PC-9 (cell line): ENCODE results near the gene SRC. TPM values are rescaled to one million over a fixed set of nuclear protein-coding genes. Genes with fewer than 3 reads are reported as not detected.

ENCODE experiments used
- BruUV-seq: library from RNA; stranded (reverse); fragments of 400-500 nt; replicated peaks from 2 replicates; lab custom pipeline; 2021; lab: Mats Ljungman, UMichigan
- CTCF ChIA-PET: fragments of 300-600 bp; sonication (Branson Sonifier 250); formaldehyde crosslinking; loops from one replicate; lab custom pipeline; 2022; ENCODE audit warnings: antibody characterized with exemption; lab: Charles Lee
- POLR2A ChIA-PET: fragments of 300-600 bp; sonication (Branson Sonifier 250); formaldehyde crosslinking; loops from one replicate; lab custom pipeline; 2022; ENCODE audit warnings: antibody characterized with exemption; ENCODE audit not compliant: unreplicated experiment; lab: Charles Lee
- DNase-seq, 2 experiments: peaks; one replicate each; pipeline versions ENCODE4 v3.0.0 to v3.0.0-alpha.2; 2015 to 2022; ENCODE audit warnings: mixed read lengths in 1 of 2
- H2AFZ ChIP-seq: fragments of 200-600 bp; sonication (generic); 2 replicates; pipeline ENCODE4 v1.8.1; 2017; ENCODE audit warnings: antibody characterized with exemption
- H3F3A ChIP-seq: fragments of 200-600 bp; sonication (generic); 2 replicates; pipeline ENCODE4 v1.8.1; 2017; ENCODE audit warnings: antibody characterized with exemption, mild to moderate bottlenecking, low read depth; ENCODE audit not compliant: insufficient read depth
- H3K27ac ChIP-seq: fragments of 200-600 bp; sonication (generic); 2 replicates; pipeline ENCODE4 v1.6.1; 2016; ENCODE audit warnings: mixed run types
- H3K27me3 ChIP-seq: fragments of 200-600 bp; sonication (generic); 2 replicates; pipeline ENCODE4 v1.6.1; 2016; ENCODE audit warnings: low read depth, mixed run types; ENCODE audit not compliant: insufficient read depth
- H3K36me3 ChIP-seq: fragments of 200-600 bp; sonication (generic); 2 replicates; pipeline ENCODE4 v1.6.1; 2016; ENCODE audit warnings: low read depth, mixed run types
- H3K4me1 ChIP-seq: fragments of 200-600 bp; sonication (generic); replicated peaks from 2 replicates; pipeline ENCODE4 v1.6.1; 2016; ENCODE audit warnings: mixed run types; ENCODE audit not compliant: insufficient read depth
- H3K4me2 ChIP-seq: fragments of 200-600 bp; sonication (generic); 2 replicates; pipeline ENCODE4 v1.6.1; 2017; ENCODE audit warnings: mixed run types
- H3K4me3 ChIP-seq: fragments of 200-600 bp; sonication (generic); 2 replicates; pipeline ENCODE4 v1.6.1; 2016; ENCODE audit warnings: mixed run types
- H3K79me2 ChIP-seq: fragments of 200-600 bp; sonication (generic); 2 replicates; pipeline ENCODE4 v1.6.1; 2017; ENCODE audit warnings: low read depth, mixed run types
- H3K9me2 ChIP-seq: fragments of 200-600 bp; sonication (generic); 2 replicates; pipeline ENCODE4 v1.8.1; 2017; ENCODE audit warnings: mild to moderate bottlenecking; ENCODE audit not compliant: insufficient read depth
- H3K9me3 ChIP-seq: fragments of 200-600 bp; sonication (generic); 2 replicates; pipeline ENCODE4 v1.8.1; 2016; ENCODE audit warnings: low read depth; ENCODE audit not compliant: insufficient read depth
- H4K20me1 ChIP-seq: fragments of 200-600 bp; sonication (generic); 2 replicates; pipeline ENCODE4 v1.8.1; 2017; ENCODE audit not compliant: insufficient read depth
- EZH2 ChIP-seq: fragments of 200-600 bp; sonication (generic); IDR thresholded peaks from 2 replicates; pipeline ENCODE4 v1.8.0; 2017; ENCODE audit warnings: antibody characterized with exemption, low read depth
- intact Hi-C: fragments of 100-400 bp; cut with micrococcal nuclease; formaldehyde crosslinking; loops from one replicate; pipeline ENCODE4 v1.10.0; 2022; ENCODE audit not compliant: unreplicated experiment
- total RNA-seq: library from RNA; stranded (reverse); gene quantifications from 2 replicates; pipeline ENCODE4 v1.2.3, GENCODE V29; 2021
- TF ChIP-seq, protein P1 (sequence below): fragments of 200-600 bp; sonication (generic); conservative IDR thresholded peaks from 2 replicates; pipeline ENCODE4 v1.6.1; 2017; ENCODE audit warnings: mixed run types, antibody characterized with exemption, mild to moderate bottlenecking, moderate library complexity

SRC gene
- total RNA-seq, 1 experiment from 2014 or later: 58.4 TPM

DNA sequence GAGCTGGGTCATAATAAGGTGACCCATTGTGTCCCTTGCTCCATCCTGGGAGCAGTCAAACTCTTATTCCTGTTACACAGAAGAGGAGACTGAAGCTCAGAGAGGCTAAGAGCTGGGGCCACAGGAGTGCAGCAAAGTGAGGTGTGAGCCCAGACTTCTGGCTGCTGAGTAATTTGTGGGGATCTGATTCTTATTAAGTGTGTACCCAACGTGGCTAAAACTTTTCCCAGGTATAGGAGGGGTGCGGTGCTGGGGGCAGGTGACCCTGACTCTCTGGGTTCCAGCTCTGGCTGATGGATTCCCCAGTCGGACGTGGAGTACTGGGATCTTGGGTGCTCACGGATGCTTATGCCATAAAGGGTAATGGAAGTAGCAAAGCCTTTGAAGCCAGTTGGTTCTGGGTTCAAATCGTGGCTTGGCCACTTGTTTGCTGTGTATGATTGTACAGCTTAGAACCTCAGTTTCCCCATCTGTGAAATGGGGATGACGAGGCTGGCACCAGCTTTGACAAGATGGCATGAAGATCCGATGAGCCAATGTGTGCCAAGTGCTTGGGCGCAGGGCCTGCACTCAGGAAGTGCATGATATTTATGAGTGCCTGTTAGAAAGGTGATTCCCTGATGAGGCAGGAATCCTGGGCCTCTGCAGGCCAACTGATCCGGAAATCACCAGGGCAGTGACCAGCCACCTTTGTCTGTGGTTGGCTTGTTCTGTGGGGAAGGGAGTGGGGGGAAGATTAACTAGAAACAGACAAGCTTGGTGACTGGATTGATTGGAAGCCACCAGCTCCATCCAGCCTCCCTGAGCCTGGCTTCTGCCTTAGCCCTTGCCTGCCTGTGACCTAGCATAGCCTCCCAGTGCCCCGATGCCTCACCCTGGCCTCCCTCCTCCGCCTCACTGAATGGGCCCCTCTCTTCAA lies 6.0 kb downstream of the SRC start:
- intact Hi-C loops: no loop called here
- CTCF ChIA-PET: no interaction called here
- no TSS peak for BruUV-seq
- Histone ChIP-seq H3K27me3 (no peaks in the 10 kb centered on the region), H3K4me1 (no peaks in the 10 kb centered on the region), H3K4me2 (no peak overlapping the region), H3K36me3 (no peaks in the 10 kb centered on the region), H4K20me1 (peaks cover 13% of the 10 kb centered on the region), H3K9me3 (no peaks in the 10 kb centered on the region), H3K79me2 (no peaks in the 10 kb centered on the region), H2AFZ (no peak overlapping the region), H3K27ac (no peak overlapping the region), H3F3A (0 out of 2 replicates have a peak, but pooled peaks cover 12% of the 10 kb centered on the region), H3K9me2 (no peaks in the 10 kb centered on the region), H3K4me3 (no peak overlapping the region)
- DNase-seq: no peak
- no peak for TF ChIP-seq EZH2
- TF ChIP-seq, protein P1, sequence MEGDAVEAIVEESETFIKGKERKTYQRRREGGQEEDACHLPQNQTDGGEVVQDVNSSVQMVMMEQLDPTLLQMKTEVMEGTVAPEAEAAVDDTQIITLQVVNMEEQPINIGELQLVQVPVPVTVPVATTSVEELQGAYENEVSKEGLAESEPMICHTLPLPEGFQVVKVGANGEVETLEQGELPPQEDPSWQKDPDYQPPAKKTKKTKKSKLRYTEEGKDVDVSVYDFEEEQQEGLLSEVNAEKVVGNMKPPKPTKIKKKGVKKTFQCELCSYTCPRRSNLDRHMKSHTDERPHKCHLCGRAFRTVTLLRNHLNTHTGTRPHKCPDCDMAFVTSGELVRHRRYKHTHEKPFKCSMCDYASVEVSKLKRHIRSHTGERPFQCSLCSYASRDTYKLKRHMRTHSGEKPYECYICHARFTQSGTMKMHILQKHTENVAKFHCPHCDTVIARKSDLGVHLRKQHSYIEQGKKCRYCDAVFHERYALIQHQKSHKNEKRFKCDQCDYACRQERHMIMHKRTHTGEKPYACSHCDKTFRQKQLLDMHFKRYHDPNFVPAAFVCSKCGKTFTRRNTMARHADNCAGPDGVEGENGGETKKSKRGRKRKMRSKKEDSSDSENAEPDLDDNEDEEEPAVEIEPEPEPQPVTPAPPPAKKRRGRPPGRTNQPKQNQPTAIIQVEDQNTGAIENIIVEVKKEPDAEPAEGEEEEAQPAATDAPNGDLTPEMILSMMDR: no peak
- POLR2A ChIA-PET: no interaction called here

DNA sequence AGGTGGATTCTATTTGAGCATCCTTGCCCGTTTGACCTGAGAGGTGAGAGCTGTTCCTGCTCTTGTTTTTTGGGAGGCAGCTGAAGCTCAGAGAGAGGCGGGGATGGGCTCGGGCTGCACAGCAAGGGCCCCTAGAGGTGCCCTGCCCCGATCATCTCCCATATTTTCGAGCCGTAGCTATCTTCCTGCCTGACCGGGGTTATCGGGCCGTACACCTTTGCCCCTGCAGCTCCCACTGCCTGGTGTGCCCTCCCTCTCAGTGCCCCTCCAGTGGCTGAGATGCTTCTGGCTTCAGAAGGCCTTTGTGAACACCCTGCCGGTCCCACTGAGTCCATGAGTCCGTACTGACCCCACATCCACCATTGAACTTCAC lies 6.7 kb downstream of the SRC start:
- no peaks in the 10 kb centered on the region for H3K9me3 ChIP-seq
- H3F3A ChIP-seq: 0 out of 2 replicates have a peak, but pooled peaks cover 6% of the 10 kb centered on the region
- ChIA-PET POLR2A (no interaction called here), CTCF (no interaction called here)
- intact Hi-C loops: no loop called here
- H3K4me2 ChIP-seq: no peak overlapping the region
- no peaks in the 10 kb centered on the region for H3K27me3 ChIP-seq
- no peak for DNase-seq
- H3K9me2 ChIP-seq: no peaks in the 10 kb centered on the region
- BruUV-seq: no TSS peak
- H4K20me1 ChIP-seq: peaks cover 14% of the 10 kb centered on the region
- H2AFZ ChIP-seq: no peak overlapping the region
- H3K36me3 ChIP-seq: no peaks in the 10 kb centered on the region
- H3K27ac ChIP-seq: no peak overlapping the region
- no peak overlapping the region for H3K4me3 ChIP-seq
- no peaks in the 10 kb centered on the region for H3K79me2 ChIP-seq
- TF ChIP-seq, protein P1: no peak
- no peak for TF ChIP-seq EZH2
- H3K4me1 ChIP-seq: no peaks in the 10 kb centered on the region

DNA sequence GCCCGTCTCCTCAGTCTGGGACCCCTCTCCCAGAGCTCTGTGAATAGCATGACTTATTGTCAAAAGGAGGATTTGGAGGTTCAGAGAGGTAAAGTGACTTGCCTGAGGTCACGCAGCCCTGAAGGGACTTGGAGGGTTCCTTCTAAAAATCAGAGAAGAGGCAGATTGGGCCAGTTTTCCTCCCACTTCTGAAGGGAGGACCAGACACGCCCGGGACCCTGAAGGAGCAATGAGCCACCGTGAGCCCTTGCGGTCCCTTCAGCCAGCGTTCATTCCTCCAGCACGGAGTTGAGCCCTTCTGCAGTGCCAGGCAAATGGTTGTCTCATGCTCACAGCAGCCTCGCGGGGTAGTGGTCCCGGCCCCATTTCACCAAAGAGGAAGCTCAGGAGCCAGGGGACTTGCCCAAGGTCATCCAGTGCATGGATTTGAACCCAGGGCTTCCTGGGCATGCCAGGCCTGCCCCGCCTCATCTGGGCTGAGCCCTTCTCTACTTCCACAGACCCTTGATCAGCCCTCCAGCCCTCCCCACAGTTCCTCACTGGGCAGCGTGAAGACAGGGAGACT lies 7.4 kb downstream of the SRC start:
- peaks cover 14% of the 10 kb centered on the region for H4K20me1 ChIP-seq
- CTCF ChIA-PET: no interaction called here
- no peaks in the 10 kb centered on the region for H3K9me2 ChIP-seq
- H3K4me3 ChIP-seq: no peak overlapping the region
- H3K4me1 ChIP-seq: no peaks in the 10 kb centered on the region
- no peak for DNase-seq
- TF ChIP-seq EZH2: no peak
- TF ChIP-seq, protein P1: no peak
- H2AFZ ChIP-seq: no peak overlapping the region
- no TSS peak for BruUV-seq
- no peaks in the 10 kb centered on the region for H3K27me3 ChIP-seq
- H3K79me2 ChIP-seq: no peaks in the 10 kb centered on the region
- H3F3A ChIP-seq: 0 out of 2 replicates have a peak, but pooled peaks cover 6% of the 10 kb centered on the region
- H3K36me3 ChIP-seq: no peaks in the 10 kb centered on the region
- intact Hi-C loops: no loop called here
- no peaks in the 10 kb centered on the region for H3K9me3 ChIP-seq
- no peak overlapping the region for H3K27ac ChIP-seq
- POLR2A ChIA-PET: no interaction called here
- H3K4me2 ChIP-seq: no peak overlapping the region
